HG03354 (cell line): ENCODE measurements around the gene USP51.
"Not testable (repeated sequence)": the region's sequence is repeated elsewhere in the genome, so short reads cannot be mapped to it uniquely, and the experiment has no call there.

Source experiments
- ATAC-seq: cut with Tn5 transposase; IDR thresholded peaks from one replicate; pipeline ENCODE4 v1.9.1; 2021; ENCODE audit warnings: mild to moderate bottlenecking; ENCODE audit not compliant: unreplicated experiment, poor library complexity, severe bottlenecking

The USP51 gene

DNA sequence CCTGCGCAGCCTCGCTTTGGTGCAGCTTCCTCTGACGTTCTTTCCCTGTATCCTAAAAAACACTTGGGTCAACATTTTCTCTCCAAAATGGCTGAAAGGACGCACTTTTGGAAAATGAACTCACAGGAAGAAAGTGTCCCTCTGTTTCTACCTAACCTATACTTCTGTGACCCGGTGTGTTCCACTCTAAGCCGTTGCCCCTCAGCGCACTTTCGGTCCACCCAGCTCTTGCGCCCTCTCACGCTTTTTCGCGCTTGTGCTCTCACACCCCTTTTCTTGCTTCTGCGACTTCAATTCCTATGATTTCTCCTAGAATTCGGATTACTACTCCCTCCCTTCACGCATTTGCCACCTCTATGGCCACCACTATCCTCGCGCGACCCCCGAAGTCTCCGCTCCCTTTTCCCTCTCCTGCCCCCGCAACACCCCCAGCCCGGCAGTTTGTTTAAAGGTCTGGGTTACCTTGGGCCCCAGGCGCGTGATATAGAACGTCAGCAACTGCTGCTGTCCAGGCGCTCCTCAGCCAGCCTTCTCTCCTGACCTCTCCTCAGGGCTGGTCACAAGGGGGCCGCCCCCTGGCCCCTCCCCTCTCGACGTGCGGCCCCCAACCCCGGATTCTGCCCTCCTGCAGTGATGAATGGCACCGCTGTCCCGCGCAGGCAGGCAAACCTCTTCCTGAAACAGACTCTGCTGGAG, at the start of gene USP51:
TSS of gene USP51 (minus strand) at position 535 of the 696 bp plus-strand sequence. CDS start 909 bp downstream, outside the sequence.
- ATAC-seq, result peak; percentile 61

DNA sequence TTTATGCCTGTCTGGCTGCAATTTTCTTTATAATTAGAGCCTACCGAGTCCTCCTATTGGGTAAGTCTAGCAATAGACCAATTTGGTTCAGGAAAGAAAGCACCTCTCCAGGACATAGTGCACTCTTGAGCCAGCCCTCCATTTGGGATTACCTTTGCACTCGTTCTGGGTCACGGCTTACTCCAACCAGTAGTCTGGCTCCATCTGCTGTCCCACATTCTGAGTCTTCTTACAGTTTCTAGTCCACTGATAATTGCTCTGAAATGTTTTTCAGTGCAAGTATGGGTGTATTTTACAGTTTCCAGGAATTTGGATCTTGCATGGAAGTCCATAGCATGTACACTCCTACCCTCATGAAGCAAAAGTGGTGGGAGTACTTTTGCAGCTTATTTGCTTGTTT, 34.8 kb upstream of the USP51 start:
- ATAC-seq, result no peak

DNA sequence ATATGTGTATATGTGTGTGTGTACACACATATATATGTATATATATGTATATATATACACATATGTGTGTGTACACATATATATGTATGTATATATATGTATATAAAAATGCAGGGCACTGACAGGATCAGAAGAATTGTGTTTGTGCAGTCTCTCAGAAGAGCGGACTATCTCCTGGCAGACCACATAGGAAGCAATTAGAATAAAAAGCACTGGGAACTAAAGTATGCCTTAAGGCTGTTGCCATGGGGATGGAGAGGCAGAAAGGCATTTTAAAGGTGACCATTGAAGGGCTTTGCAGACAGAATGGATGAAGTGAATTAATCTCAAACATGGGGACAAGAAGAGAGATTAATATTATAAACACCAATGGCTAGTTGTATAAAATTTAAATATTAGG, 33.7 kb upstream of the USP51 start:
- ATAC-seq, result no peak

DNA sequence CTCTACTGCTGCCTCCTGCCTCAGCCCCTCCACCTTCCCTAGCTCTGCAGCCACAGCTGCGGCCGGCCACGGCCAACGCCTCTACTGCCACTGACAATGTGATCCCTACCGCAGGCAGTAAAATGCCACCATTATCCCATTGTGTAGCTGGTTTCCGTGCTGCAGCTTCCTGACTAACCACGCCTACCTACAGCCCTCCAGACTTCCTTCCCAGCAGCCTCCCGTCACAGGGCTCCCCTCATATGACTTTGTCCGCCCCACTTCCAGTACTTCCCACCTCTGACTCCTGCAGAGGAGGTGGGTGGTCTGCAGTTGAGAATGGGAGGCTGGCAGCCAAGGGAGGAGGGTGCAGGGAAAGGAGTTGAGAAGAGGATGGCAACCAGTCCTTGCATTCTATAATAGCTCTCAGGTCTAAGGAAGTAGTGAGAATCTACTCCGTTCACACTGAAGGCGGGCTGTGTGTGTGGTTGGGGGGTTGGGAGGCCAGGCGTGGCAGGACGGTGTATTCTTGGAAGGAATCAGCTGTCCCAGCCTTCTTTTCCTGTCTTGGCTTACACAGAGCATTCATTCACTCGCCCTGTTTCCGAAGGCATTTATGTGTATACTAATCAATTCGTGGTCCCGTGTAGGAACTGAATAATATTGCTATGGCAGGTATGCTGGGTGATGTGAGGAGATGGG, 33.1 kb upstream of the USP51 start:
- no peak for ATAC-seq

DNA sequence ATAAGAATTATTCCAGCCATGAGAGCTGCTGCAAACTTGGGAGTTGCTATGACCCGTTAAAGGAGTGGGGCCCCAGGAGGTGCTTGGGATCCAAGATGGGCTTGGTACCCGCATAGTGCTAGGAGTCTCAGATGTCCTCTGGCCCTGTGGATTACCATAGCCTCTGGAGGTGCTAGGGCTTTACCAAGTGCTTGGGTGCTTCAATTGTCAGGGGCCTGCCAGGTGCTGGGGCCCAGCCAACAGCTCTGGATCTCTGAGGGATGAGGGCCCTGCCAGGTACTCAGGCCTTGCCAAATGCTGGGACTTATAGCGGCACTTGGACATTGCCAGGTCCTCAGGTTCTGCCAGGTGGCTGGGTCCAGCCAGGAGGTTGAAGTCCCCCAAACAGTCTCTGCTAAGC, 32.0 kb upstream of the USP51 start:
- no peak for ATAC-seq

DNA sequence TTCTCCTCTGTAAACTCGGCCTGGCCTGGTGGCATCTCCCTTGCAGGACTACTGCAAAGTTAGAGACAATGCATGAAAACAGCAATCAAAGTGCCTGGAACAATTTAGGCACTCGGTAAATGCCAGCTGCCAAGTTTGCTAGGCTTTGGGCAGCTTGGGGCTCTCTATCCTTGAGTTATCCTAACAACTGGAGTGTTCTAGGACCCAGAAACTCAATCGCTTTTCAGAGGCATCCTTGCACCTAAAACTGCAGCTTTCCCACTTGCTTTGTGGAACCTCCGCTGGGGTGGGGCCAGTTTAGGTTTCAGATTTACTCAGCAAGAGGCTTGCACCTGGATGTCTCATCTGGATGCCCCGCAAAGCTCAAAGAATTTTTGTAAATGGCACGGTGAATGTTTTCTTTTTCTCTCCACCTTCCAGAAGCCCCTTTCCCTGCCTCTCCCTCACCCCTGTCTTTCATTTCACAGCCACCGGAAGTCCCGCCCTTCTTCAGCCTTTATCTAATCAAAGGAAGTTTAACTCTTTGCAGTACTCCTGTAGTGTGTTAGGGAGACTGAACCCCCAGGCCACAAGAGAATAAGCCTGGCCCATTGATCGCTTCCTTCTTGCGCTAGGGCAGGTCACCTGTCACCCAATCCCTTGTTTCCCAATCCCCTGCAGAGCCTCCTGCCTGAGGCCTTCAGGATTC, 27.3 kb upstream of the USP51 start:
- not testable (repeated sequence) for ATAC-seq

DNA sequence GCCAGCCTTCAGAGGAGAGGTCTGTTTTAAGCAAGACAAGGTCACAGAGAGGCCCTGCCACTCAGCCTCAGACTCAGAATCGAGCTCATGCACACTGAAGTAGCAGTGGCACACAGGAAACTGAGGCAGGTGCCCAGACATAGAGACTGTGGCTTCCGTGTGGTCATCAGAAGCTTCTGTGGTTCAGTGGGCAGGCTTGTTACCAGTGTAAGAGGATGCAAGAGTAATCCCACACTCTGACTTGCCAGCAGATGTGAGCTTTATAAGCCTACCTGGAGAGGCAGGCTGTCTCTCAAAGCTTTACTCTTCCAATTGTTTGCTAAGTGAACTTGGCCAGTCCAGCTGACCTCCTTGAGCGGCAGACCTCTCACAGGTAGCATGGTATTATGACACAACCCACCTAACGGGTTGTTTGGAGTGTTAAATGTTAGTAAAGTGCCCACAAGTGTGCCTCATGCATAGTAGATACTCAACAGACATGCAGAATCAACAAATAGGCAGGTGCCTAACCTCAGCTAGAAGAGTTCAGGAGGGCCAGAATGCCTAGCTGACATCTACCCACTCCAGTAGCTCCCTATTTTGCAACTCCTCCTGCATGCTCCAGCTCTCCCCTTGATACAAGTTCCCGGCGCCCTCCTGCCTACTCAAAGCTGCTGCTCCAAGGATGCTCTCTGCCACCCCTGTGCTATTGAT, 23.5 kb upstream of the USP51 start:
- not testable (repeated sequence) for ATAC-seq

DNA sequence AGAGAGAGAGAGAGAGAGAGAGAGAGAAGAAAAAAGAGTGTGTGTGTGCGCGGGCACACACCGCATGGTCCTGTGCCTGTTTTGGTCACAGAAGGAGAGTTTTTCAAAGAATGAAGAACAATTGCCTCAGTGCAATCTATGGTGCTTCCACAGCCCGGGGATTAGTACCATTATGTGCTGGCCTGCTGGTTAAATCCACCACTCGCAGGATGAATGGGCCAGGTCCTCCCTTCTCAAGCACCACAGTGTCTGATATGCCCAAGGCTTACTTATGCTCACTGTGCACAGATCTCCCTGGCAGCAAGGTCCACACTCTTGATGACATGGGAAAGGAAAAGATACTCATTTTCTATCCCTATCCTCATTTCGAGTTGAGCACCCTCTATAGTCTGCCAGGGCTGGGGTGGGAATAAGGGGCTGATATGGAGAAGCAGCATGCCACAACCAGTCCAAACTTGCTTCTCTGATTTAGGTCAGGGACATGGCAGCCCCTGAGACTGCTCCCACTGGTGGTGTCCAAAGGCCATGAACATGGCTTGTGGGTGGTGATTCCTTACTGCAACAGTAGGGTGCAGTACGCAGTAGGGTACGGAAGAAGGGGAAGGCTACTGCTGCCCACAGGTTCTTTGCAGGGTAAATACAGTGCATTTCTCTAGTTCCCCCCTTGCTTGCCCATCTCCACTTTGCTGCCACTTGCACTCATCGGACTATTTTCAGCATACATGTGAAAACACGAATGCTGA, 18.9 kb upstream of the USP51 start:
- peak; percentile 71 for ATAC-seq

DNA sequence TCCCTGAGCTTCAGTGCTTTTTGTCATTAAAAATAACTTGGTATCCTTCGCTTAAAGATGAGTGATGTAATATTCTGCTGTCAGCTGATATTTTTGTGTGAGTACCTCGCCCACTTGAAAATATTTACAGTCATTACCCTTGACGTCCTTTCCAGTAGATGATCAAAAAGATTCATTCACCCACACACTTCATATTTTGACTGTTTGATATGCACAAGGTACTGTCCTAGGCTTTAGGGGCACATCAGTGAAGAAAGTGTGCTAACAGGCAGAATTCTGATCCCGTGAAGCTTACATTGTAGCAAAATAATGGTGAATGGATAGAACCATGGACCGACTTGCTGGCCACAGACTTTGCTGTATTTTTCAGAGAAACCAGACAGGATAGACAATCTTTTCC, 18.1 kb upstream of the USP51 start:
- ATAC-seq, result not testable (repeated sequence)

DNA sequence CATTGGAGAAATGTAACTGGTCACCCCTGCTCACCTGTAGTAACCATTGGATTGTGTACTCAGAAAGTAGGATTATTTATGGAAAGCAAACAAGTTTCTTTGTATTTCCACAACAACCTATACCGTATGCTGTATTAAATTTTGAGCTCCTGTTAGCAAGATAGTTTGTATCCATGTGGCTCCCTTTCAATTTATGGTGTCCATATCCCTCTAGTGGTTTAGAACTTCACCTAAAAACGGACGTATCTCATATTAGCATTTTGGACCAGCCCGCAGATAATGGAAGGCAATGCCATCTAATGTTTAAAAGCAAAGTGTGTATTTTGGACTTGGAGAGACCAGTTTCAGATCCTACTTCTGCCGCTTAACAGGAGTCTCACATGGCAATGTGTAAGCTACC, 17.4 kb upstream of the USP51 start:
- ATAC-seq, result not testable (repeated sequence)

DNA sequence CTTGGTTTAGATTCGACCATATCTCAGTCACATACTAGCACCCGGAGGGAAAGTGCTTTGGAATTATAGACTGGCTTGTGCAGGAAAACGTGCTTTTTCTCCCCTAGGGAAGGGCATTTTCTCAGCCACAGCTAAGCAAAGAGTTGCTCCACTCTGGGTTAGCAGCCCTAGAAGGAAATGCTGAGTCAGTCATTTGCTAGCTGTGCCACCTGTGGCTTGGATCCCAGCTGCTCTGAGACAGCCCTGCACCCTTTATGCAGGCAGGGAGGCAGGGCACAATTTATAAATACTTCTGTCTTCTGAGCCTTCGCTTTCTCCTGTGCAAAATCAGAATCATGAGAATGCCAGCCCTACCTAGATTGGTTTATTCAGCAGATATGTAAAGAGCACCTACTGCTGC, 1.3 kb upstream of the USP51 start:
- no peak for ATAC-seq

DNA sequence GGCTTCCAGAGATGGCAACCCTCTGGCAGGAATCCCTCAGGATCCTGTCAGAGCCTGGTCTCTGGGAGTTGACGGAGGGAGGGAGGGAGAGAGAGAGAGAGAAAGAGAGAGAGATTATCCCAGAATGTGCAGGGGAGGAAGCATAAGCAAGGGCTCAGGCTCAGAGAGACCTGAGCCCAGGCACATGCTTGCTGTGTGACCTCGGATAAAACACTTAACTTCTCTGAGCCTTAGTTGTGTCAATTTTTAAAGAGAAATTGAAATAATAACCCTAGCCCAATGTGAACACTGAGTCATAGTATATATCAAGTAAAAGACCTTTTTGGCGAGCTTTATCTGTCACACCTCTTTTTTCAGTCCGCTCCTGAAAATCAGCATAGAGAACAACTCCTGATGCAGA, 473 bp upstream of the USP51 start:
- no peak for ATAC-seq

DNA sequence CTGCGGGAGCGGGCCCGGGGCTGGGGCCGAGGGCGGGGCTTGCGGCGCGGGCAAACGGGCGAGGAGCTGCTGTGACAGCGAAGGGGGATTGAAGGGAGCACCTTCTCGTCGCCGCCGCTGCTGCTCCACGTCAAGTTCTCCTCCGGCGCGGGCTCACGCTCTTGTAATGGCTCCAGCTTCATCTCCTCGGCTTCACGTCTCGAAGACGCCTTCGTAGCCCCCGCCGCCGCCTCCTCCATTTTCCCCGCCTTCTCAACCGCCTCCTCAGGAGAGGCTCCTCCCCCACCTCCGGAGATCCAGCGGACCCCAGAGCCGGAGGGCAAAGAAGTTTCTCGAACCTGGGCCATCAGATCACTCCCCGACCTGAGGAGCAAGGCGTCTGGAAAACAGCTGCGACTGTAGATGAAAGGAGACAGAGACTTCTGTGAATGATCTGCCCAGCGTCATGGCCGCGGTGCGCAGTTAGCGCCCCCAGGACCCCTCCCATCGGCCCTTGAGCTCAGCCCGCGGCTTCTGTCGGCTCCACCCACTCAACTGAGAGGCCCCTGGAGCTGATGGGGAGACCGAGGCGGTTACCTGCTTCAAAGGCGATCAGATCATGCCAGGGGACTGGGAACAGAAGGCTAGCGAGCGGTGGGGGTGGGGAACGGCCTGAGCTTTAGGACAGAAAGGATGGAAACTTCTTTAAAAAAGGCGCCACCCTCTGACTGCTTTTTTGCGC, 895 bp downstream of the USP51 start:
- ATAC-seq, result peak; percentile 64

DNA sequence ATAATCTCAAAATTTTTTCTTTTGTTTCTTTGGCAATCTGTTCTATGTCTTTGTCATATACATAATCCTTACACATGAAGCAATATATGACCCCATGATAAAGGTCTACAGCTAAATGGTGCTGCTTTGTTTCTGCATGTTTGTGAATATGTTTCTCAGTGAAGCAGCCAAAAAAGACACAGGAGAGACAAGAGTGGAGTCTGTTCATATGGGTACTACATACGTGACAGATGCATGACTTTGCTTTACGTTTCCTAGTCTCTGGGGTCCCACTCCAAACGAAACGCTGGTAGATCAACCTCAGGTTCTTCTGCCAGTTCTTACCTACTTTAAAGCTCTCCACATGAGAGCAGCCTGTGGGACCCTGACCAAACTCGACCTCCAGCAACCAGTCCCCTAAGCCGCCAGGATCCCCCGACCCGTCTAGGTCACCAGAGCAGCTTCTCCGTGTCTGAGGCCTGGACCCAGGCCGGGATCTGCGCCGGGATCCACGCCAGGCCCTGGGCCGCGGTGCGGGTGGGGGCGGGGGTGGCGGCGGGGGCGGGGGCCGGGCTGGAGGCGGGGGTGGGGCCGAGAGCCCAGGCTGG, 1.5 kb downstream of the USP51 start:
- ATAC-seq, result peak; percentile 17

DNA sequence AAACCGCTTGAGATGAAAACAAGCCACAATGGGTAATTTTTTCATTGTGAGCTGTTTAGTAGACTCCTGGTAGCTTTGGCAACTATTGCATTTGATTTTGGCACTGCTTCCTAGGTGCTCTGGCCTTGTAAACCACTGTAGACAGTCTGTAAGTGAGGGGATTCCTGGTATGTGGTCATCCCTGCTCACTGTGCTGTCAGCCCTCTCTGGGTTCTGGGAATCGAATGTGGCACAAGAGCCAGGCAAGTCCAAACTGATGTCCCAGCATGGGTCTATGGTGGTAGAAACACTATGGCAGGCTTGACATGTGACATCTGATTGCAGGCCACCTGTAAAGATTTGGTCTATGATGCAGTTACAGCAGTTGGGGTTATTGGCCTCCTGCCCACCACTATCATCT, 2.5 kb downstream of the USP51 start:
- ATAC-seq, result no peak

DNA sequence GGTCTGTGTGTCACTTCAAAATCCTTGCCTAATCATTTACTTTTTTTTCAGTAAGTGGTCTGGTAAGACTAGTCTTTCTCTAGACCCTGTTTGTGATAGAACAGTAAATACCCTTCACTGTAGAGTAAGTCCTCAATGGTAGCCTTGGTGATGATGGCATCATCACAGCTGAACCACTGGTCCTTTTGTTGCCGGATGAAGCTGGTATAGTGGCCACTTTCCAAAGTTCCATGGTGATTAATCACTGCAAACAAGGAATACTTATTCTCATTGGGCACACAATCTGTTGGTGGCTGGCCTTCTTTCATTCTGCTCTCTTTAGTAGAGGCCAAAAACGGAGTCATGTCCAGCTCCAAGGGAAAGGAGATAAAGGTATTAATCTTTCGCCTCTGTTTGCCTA, 2.9 kb downstream of the USP51 start:
- no peak for ATAC-seq

DNA sequence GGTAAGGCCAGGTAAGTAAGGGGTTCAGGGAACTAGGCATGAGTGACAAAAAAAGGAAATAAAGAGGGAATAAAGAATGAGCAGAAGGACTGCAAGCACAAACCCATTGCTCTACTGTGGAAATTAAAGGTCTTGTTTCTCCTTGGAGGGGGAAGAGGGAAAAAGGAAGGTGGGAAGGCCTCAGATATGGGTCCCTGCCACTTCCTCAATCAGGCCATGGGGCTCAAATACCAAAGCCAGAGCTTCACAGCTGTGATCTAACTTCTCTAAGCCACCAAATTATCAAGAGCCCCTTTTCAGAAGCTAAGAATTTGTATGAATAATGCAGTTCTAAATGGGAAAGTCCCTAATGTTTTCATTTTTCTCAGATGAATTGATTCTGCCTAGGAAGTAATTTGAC, 4.7 kb downstream of the USP51 start:
- no peak for ATAC-seq

DNA sequence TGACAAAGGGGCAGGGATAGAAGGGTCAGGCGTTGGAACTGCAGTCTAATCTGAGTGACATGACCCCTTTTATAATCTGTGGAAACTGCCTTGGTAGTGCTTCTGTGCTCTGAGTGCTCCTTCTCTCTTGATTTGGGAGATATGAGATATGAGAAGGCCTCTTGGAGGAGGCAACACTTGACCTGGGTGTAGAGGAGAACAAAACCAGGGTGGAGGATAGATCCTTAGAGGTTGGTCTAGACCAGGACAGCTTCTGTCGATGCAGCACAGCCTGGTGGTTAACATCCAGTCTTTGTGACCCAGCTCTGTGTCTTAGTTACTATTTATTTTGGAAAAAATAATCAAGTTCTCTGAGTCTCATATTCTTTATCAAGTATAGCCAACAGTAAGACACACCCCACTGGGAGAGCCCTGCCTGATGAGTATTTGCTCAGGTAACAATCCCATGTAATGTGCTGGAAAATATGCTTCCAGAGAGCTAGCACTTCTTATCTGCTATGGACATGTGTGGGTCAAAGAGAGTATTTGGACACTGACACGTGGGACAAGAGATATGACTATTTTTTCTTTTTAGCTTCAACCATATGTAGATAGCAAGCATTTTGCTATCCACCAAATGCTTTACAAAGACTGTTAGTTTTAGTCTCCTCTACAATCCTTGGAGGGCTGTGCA, 9.1 kb downstream of the USP51 start:
- ATAC-seq, result no peak
